Stimulated activated CD4-positive, alpha-beta T cell treated with anti-CD3 and anti-CD28 coated beads, TNF-alpha, amount 100 ng/mL, for 48 hours (primary cell): ENCODE data around the gene LRRC26.

Experiments
- DNase-seq, 3 donors: peaks; one replicate each; pipeline ENCODE4 v3.0.0-alpha.2; 2020; ENCODE audit warnings: low read depth in 3 of 3

The LRRC26 gene

DNA sequence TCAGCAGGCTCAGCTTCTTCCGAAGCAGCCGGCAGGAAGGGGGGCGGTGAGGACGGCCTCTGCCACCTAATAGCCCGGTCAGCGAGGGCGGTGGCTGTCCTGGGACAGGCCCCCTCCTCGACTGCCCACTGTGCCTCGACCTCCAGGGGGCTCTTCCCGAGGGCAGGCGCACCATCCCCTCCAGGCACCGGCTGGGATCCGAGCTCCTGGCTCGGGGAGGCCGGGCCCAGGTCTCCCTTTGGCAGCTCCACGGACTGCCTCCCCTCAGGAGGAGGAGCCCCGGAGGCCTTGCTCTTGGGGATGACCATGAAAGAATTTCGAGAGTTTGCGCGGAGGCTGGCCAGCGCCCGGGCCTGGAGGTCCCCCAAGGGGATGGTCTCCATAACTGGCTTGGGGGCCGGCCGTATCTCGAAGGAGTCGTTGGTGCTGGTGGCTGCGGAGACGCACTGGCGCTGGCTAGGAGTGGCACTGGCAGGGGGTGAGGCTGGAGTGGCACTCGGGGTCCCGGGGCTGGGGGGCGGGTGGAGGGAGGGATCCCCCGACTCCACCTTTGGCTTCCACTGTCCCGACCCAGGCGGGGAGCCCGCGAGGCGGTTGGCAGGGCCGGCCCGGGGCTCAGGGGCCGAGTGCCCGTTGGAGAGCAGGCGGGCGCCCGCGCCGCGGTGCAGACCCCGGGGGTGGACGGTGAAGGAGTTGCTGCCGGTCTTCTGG, 29.7 kb upstream of the LRRC26 start:
- no peak for DNase-seq

DNA sequence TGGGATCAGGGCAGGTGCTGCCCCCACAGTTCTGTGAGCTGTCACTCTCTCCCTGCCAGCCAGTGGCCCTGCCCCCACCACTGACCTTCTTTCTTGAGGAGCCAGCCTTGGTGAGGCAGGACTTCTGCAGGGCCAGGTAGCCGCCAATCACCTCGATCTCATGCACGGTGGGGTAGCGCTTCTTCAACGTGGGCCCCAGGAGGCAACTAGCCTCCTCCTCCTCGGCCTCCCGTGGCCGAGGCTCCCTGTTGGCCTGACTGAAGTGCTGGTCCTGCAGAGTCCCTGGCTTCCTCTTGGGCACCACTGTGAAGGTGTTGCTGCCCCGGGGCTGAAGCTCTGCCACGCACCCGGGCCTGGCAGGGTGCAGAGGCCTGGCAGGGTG, 29.0 kb upstream of the LRRC26 start:
- DNase-seq: no peak

DNA sequence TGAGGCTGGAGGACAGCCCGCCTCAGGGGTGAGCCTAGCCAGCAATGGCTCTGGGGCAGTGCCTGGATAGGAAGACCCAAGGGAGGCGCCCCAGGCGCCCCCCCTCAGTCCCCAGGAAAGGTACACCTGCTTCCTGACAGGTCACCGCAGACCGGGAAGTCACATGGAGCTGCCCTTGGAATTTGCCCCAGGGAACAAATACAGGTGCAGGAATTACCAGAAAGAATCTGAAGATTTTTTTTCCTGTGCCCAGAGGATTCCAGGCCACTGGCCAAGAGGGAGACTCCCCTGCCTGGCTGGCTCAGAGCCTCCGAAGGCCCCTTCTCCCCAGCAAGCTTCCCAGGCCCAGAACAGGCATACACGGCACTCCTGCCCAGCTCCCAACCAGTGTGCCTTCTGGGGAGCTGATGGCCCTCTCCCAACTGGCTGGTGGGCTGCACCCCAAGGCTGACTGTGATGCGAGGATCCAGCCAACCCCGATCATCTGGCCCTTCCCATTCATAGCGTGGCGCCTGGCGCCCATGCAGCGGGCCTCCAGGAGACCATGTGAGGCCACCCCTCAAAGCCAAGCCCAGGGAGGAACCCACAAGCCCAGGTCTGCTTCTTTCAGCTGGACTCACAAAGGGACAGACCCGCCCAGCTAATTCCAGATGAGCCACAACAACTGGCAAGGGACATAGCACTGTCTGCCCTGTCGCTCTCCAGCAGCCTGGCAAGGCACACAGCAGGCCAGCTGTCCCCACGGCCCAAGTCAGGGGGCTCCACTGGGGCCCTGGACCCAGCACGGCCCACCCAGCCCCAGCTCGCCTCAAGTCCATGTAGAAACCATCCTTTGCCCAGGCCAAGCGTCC, 28.4 kb upstream of the LRRC26 start:
- no peak for DNase-seq

GRCh38 chr9:137195525-137196220, 25.8 kb upstream of the LRRC26 start:
- no peak for DNase-seq

DNA sequence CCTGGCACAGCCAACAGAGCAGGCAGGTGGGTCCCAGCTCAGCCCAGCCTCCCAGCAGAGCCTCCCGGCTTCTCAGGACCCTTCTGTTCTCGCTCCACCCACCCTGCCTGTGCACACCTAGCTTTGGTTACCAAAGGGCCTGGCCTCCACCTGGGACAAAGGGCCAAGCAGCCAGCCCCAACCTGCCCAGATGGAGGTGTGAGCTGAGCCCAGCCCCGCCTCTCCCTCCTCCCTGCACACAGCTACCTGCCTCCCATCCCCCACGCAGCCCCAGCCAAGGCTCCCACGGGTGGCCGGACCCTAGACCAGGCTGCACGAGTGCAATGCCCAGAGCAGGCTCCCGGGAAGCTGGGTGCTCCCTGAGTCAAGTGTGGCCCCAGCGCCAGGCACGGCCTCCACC, 25.1 kb upstream of the LRRC26 start:
- DNase-seq: no peak

GRCh38 chr9:137194388-137194787, 24.5 kb upstream of the LRRC26 start:
- DNase-seq: no peak

DNA sequence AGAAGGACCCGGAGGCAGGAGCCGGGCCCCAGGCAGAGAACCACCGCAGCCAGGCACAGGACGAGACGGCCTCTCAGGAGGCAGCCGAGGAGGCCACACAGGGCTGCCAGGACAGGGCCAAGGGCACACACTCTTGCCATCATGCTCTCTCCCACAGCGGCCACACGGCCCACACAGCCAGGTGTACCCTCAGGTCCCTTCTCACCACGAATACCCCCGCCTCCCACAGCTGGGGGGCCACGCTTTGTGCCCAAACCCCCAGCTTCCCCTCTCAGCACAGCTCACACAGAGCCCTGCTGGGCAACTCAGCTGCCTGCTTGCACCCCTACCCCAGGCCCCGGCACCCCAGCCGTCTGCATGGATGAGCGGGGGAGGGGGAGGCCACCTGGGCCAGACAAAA, 23.9 kb upstream of the LRRC26 start:
- DNase-seq: no peak

DNA sequence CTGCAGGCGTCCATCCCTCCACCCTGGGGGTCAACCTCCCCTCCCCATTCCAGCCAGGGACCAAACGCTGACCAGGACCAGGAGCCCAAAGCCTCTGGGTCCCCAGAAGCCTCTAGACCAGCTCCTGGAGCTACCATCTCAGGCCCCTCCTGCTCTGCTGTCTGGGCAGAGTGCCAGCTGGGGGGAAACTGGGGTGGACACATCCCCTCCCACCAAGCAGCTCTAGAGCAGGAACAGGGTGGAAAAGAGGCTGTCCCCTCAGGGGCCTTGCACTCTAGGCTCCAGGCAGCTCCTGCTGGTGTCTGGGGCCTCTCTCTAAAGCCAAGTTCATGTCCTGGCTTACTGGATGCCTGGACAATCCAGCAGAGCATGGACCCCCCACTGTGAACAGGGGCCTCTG, 23.0 kb upstream of the LRRC26 start:
- DNase-seq: no peak

GRCh38 chr9:137192448-137192780, 22.6 kb upstream of the LRRC26 start:
- DNase-seq: no peak

- no peak for DNase-seq
These were observed 22.0 kb upstream of the LRRC26 start for GRCh38 chr9:137191691-137192447.

GRCh38 chr9:137191245-137191644, 21.4 kb upstream of the LRRC26 start:
- no peak for DNase-seq

DNA sequence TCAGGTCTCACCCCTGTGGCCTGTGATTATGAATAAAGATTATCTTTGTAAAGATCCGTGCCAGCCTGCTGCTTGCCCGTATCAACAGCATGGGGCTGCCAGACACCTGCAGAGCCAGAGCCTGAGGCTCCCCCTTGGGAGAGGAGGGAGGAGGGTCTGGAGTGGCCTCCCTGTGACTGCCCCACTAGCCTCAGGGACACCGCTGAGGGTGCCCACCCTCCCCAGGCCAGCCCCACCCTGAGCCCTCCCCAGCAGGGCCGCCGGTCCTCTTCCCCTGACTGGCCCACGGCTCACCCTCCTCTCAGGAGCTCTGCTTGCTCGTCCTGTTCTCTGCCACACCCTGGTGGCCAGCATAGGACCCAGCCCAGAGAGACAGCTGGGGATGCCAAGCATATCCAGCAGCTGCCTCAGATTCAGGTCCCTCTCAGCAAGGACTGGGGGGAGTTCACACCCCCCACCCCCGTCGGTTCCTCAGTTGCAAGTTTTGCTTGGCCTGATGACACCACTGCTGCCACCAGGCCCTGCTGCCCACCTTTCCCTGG, 20.5 kb upstream of the LRRC26 start:
- no peak for DNase-seq

DNA sequence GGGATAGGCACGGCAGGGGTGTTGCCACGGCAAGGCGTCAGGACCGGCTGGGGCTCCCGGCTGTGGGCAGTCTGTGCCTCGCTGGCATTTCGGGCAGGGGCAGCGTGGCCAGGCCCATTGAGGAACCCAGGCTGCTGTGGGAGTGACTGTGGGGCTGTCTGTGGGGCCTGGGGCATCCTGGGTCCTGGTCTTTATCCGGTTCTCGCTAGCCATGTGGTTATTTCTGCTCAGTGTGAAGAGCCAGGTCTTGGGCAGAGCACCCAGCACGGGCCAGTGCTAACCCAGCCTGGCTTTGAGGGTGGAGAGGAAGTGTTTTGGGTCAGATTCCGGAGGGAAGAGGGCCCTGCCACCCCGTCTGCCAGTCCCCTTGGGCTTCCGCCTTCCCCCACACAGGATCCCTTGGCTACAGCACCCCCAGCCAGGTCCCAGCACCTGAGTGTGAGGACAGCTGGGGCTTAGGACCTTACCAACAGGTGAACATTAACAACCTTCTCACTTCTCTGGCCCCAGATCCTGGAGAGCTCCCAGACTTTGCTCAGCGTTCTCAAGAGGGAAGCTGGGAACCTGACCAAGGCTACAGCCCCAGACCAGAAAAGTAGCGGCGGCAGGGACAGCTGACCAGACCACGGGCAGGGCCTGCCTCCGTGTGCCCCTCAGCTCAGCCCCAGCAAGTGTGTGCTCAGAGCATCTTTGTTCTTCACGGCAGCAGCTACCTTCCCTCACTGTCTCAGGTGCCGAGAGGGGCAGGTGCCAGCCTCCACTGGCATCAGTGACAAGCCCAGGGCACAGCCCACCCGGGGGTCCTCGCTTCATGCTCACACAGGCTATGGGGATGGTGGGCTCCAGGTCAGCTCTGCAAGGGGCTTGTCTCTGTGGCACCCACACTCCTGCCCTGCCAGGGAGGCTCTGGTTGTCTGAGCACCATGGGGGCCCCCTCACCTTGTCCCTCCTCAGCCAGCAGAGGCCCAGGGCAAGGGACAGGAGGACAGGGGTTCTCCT, 19.7 kb upstream of the LRRC26 start:
- DNase-seq: no peak

GRCh38 chr9:137188490-137189296, 18.8 kb upstream of the LRRC26 start, which contains the start of the genes ANAPC2 and SSNA1:
Gene ANAPC2 (minus strand): TSS chr9:137188560. CDS start chr9:137188532, 28 bp downstream.
Gene SSNA1 (plus strand): TSS chr9:137188676. CDS start chr9:137188727, 51 bp downstream.
- DNase-seq: peak; percentile 81 to 93 (median 92)

DNA sequence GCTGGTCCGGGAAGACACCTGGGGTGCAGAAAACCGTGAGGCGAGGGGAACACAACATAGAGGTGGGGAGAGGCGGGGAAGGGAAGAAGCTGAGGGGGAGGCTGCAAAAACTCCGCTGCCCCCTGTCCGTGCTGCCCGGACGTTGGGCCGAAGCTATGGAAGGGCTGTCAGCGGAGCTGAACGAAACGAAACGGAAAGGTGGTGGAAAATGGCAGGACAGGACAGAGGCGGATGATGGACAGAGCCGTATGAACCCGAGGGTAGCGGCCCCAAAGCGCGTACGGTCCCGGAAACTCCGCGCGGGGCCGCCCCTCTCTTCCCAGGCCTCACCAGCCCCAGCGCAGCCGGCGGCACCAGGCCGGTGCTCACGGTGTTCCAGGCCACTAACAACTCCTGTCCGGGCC, 18.2 kb upstream of the LRRC26 start:
- DNase-seq: no peak

DNA sequence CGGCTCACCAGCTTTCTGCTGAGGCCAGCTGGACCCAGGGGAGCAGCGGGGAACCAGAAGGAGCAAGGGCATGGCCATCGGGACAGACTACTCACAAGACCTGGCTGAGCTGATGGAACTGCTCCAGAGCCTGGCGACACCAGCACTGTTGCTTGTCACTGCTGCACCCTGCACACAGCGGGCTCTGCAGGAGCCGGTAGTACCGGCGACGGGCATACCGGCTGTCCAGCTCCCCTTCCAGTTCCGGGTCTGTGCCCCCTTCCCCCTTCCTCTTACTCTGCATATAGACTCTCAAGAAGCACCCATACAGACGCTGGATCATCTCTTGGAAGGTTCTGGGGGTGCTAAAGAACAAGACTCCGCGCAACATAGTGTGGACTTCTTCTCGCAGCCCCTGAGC, 17.5 kb upstream of the LRRC26 start:
- DNase-seq: no peak

- no peak for DNase-seq
These were observed 16.5 kb upstream of the LRRC26 start for GRCh38 chr9:137186385-137186784.

GRCh38 chr9:137185921-137186320, 16.1 kb upstream of the LRRC26 start:
- no peak for DNase-seq

GRCh38 chr9:137184881-137185660, 15.2 kb upstream of the LRRC26 start:
- no peak for DNase-seq
